Endodermal cell (in vitro differentiated cells): ENCODE measurements around the gene DTX3. TPM values are rescaled to one million over a fixed set of nuclear protein-coding genes. Genes with fewer than 3 reads are reported as not detected.
"Not testable (repeated sequence)": the region's sequence is repeated elsewhere in the genome, so short reads cannot be mapped to it uniquely, and the experiment has no call there.

Experiments used
- DNase-seq: peaks from one replicate; pipeline ENCODE4 v3.0.0-alpha.2; 2017
- H3K27ac ChIP-seq: 2 replicates; pipeline ENCODE4 v1.5.1; 2013; ENCODE audit warnings: mild to moderate bottlenecking, low read depth, low read length, moderate library complexity
- H3K27me3 ChIP-seq: 2 replicates; pipeline ENCODE4 v1.6.1; 2013; ENCODE audit warnings: mild to moderate bottlenecking, low read length, moderate library complexity; ENCODE audit not compliant: insufficient read depth, control insufficient read depth, poor library complexity, severe bottlenecking
- H3K36me3 ChIP-seq: 2 replicates; pipeline ENCODE4 v1.7.0; 2013; ENCODE audit warnings: mild to moderate bottlenecking, low read length, moderate library complexity; ENCODE audit not compliant: control insufficient read depth, insufficient read depth
- H3K4me1 ChIP-seq: one replicate; pipeline ENCODE4 v1.7.0; 2013; ENCODE audit warnings: low read length; ENCODE audit not compliant: control insufficient read depth, insufficient read depth
- H3K4me3 ChIP-seq: 2 replicates; pipeline ENCODE4 v1.5.1; 2013; ENCODE audit warnings: mild to moderate bottlenecking, low read length, moderate library complexity
- H3K9ac ChIP-seq: 2 replicates; pipeline ENCODE4 v1.6.1; 2013; ENCODE audit warnings: mild to moderate bottlenecking, low read length, moderate library complexity; ENCODE audit not compliant: poor library complexity, severe bottlenecking; ENCODE audit errors: extremely low read depth
- H3K9me3 ChIP-seq: 2 replicates; pipeline ENCODE4 v1.6.1; 2013; ENCODE audit warnings: mild to moderate bottlenecking, low read length, moderate library complexity; ENCODE audit not compliant: control insufficient read depth
- H3K27ac Mint-ChIP-seq: 2 replicates; pipeline ENCODE4 v1.8.0; 2020; ENCODE audit warnings: mixed read lengths
- H3K27me3 Mint-ChIP-seq: 2 replicates; pipeline ENCODE4 v1.8.0; 2021; ENCODE audit warnings: mild to moderate bottlenecking, mixed read lengths; ENCODE audit not compliant: insufficient read depth
- H3K36me3 Mint-ChIP-seq: 2 replicates; pipeline ENCODE4 v1.8.0; 2020; ENCODE audit warnings: low read depth, mixed read lengths
- H3K4me1 Mint-ChIP-seq: 2 replicates; pipeline ENCODE4 v1.8.0; 2020; ENCODE audit warnings: mixed read lengths
- H3K4me3 Mint-ChIP-seq: 2 replicates; pipeline ENCODE4 v1.8.0; 2020; ENCODE audit warnings: mild to moderate bottlenecking, moderate library complexity, mixed read lengths
- H3K9me3 Mint-ChIP-seq: 2 replicates; pipeline ENCODE4 v1.8.0; 2020; ENCODE audit warnings: mild to moderate bottlenecking, mixed read lengths
- WGBS, 2 experiments: methylation state at CpG; one replicate each; pipeline versions ENCODE4 v1.1.5 to v1.1.7; 2013; ENCODE audit warnings: missing lambda C conversion rate in 2 of 2, mixed read lengths in 1 of 2; ENCODE audit not compliant: insufficient coverage in 1 of 2, insufficient read length in 1 of 2; 5-methylcytosine and 5-hydroxymethylcytosine counted together
- total RNA-seq, 2 donors: library from RNA; stranded (reverse); fragmentation: NEBNext Ultra II Directional in 1 of 2; extraction: Animal tissue kit (Norgen Biotek cat#: 25700) in 1 of 2; gene quantifications; 2 replicates in 1 of 2; 3 replicates in 1 of 2; pipeline ENCODE4 v1.2.1, GENCODE V29; 2021
- TF ChIP-seq, protein P1 (sequence below): fragments of 200-600 bp; sonication (generic); conservative IDR thresholded peaks from 2 replicates; pipeline ENCODE4 v1.5.0; 2021; ENCODE audit warnings: antibody characterized with exemption, mild to moderate bottlenecking

DTX3 gene
- total RNA-seq, 2 donors from 2014 or later: 59.6 to 62.6 TPM

DNA sequence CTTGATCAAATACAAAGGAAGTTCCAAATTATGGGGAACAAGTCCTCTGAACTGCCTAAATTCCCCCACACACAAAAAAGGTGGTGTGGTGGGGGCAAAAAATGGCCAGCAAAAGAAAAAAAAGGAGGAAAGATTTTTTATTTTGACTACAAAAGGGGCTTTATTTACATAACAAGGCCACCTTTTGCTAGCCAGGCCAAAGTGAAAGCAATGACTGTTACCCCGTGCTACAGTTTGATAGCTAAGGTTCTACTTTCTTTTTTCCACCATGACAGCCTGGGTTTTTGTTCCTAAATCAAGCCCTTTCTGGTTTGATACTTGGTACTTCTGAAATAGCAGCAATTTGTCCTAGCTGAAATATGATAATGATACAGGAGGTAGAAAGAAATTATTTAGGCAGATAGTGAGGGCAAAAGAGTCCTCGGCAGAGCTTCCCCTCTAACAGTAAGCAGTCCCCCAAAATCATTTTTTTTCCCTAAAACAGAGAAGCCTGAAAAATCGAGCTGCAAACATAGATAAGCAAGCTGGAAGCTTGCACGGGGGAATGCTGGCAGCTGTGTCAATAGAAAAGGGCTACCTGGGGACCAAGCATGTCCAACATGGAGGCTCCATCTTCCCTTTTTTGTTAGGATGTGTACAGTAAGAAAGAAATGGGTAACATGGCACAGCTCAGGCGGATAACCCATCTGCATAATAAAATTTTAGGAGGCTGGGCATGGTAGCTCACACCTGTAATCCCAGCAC, 37.2 kb downstream of the DTX3 start:
- 73 to 78% methylated on average over 4 to 5 of the region's 5 CpGs for WGBS, 2 experiments
- DNase-seq: no peak
- H3K27ac ChIP-seq: no peak overlapping the region
- H3K4me1 ChIP-seq: no peaks in the 10 kb centered on the region
- H3K36me3 Mint-ChIP-seq: no peaks in the 10 kb centered on the region
- peaks cover 4% of the 10 kb centered on the region for H3K27me3 ChIP-seq
- no peak overlapping the region for H3K9ac ChIP-seq
- TF ChIP-seq, protein P1, sequence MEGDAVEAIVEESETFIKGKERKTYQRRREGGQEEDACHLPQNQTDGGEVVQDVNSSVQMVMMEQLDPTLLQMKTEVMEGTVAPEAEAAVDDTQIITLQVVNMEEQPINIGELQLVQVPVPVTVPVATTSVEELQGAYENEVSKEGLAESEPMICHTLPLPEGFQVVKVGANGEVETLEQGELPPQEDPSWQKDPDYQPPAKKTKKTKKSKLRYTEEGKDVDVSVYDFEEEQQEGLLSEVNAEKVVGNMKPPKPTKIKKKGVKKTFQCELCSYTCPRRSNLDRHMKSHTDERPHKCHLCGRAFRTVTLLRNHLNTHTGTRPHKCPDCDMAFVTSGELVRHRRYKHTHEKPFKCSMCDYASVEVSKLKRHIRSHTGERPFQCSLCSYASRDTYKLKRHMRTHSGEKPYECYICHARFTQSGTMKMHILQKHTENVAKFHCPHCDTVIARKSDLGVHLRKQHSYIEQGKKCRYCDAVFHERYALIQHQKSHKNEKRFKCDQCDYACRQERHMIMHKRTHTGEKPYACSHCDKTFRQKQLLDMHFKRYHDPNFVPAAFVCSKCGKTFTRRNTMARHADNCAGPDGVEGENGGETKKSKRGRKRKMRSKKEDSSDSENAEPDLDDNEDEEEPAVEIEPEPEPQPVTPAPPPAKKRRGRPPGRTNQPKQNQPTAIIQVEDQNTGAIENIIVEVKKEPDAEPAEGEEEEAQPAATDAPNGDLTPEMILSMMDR: no peak
- peaks cover 21% of the 10 kb centered on the region for H3K27me3 Mint-ChIP-seq
- no peaks in the 10 kb centered on the region for H3K4me1 Mint-ChIP-seq
- H3K4me3 Mint-ChIP-seq: no peak overlapping the region
- no peak overlapping the region for H3K27ac Mint-ChIP-seq
- no peaks in the 10 kb centered on the region for H3K36me3 ChIP-seq
- H3K9me3 ChIP-seq: peaks cover 20% of the 10 kb centered on the region
- H3K9me3 Mint-ChIP-seq: peaks cover 47% of the 10 kb centered on the region
- H3K4me3 ChIP-seq: no peak overlapping the region

DNA sequence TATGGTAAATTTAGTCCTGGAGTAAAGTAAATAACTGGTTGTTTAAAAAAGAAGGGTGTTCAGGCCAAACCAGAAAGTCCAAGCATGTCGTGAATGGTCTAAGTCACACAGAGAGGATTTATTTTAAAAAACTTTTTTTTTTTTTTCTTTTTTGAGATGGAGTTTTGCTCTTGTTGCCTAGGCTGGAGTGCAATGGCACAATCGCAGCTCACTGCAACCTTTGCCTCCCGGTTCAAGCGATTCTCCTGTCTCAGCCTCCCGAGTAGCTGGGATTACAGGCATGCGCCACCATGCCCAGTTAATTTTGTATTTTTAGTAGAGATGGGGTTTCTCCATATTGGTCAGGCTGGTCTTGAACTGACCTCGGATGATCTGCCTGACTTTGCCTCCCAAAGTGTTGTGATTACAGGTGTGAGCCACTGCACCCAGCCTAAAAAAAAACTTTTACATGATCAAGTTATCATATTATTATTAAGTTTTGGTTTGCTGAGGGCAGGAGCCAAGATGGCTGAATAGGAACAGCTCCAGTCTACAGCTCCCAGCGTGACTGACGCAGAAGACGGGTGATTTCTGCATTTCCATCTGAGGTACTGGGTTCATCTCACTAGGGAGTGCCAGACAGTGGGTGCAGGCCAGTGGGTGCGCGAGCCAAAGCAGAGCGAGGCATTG, 41.5 kb downstream of the DTX3 start:
- not testable (repeated sequence) for H3K27me3 ChIP-seq, H3K27me3 Mint-ChIP-seq, H3K27ac Mint-ChIP-seq, H3K4me1 ChIP-seq, H3K4me1 Mint-ChIP-seq, H3K36me3 ChIP-seq, H3K27ac ChIP-seq, H3K9ac ChIP-seq, H3K36me3 Mint-ChIP-seq, H3K4me3 Mint-ChIP-seq, H3K4me3 ChIP-seq
- DNase-seq: peak; percentile 59
- peaks cover 20% of the 10 kb centered on the region for H3K9me3 ChIP-seq
- whole genome bisulfite sequencing, 2 experiments: 60% methylated on average over 13 of the region's 13 CpGs; no CpG with 5 or more reads in 1 of the 2 experiments
- H3K9me3 Mint-ChIP-seq: peaks cover 48% of the 10 kb centered on the region

DNA sequence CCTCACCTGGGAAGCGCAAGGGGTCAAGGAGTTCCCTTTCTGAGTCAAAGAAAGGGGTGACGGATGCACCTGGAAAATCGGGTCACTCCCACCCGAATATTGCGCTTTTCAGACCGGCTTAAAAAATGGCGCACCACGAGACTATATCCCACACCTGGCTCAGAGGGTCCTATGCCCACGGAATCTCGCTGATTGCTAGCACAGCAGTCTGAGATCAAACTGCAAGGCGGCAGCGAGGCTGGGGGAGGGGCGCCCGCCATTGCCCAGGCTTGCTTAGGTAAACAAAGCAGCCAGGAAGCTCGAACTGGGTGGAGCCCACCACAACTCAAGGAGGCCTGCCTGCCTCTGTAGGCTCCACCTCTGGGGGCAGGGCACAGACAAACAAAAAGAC, 42.0 kb downstream of the DTX3 start:
- not testable (repeated sequence) for H3K4me3 Mint-ChIP-seq, H3K9ac ChIP-seq, H3K36me3 Mint-ChIP-seq, H3K27ac Mint-ChIP-seq, H3K4me1 ChIP-seq, H3K27ac ChIP-seq, H3K27me3 Mint-ChIP-seq, H3K4me3 ChIP-seq, H3K4me1 Mint-ChIP-seq, H3K27me3 ChIP-seq, H3K36me3 ChIP-seq, DNase-seq
- H3K9me3 Mint-ChIP-seq: peaks cover 44% of the 10 kb centered on the region
- no CpG with 5 or more reads among the region's 15 CpGs for WGBS, 2 experiments
- H3K9me3 ChIP-seq: peaks cover 20% of the 10 kb centered on the region

DNA sequence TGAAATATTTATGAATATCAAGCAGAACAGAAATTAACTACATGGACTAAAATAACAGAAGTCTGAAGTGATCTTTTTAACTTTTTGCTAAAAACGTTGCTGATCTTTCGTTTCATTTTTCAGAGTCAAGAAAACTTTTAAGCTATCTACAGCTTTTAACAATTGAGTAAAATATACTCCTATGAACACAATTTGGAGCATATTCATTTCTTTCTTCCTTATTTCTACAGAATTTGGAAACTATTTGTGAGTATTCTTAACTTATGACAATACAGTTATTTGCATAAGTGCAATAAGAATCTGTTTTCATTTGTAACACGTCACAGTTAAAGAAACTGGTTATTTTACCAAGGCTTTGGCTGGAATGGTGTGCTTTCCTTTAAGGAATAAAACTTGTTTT, 49.4 kb downstream of the DTX3 start:
- no peaks in the 10 kb centered on the region for H3K4me1 ChIP-seq
- H3K9me3 ChIP-seq: peaks cover 28% of the 10 kb centered on the region
- 62 to 63% methylated on average over 3 of the region's 3 CpGs for WGBS, 2 experiments
- Mint-ChIP-seq H3K4me3 (no peak overlapping the region), H3K4me1 (no peaks in the 10 kb centered on the region), H3K9me3 (peaks cover 57% of the 10 kb centered on the region), H3K27me3 (peaks cover 19% of the 10 kb centered on the region), H3K36me3 (no peaks in the 10 kb centered on the region), H3K27ac (no peak overlapping the region)
- TF ChIP-seq, protein P1: no peak
- no peak overlapping the region for H3K4me3 ChIP-seq
- no peak for DNase-seq
- H3K36me3 ChIP-seq: no peaks in the 10 kb centered on the region
- H3K27ac ChIP-seq: no peak overlapping the region
- H3K9ac ChIP-seq: no peak overlapping the region
- H3K27me3 ChIP-seq: no peaks in the 10 kb centered on the region
